Islet precursor cell (in vitro differentiated cells): ENCODE data around the gene HNF1B.
A peak's percentile ranks its signal among the peaks of the same experiment; 100 is the strongest.

Experiments
- DNase-seq: peaks from one replicate; pipeline ENCODE4 v3.0.0-alpha.2; 2018

The HNF1B gene

DNA sequence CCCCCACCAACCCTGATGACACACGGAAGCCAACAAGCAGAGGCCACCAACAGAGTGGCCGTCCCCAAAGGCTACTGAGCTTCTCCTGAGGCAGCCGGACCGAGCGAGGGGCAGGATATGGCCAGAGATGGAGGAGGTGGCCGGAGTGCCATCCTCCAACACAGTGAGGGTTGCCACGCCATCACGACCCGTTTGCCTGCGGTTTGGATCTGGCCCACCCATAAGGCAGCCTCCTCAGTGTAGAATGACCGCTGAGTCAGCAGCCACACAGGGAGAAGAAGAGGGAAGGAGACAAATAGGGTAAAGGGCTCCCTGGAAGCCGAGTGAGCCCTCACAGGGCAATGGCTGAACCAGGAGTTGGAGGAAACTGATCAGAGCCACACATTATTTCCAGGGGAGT lies 13.8 kb downstream of the HNF1B start:
- DNase-seq = no peak

DNA sequence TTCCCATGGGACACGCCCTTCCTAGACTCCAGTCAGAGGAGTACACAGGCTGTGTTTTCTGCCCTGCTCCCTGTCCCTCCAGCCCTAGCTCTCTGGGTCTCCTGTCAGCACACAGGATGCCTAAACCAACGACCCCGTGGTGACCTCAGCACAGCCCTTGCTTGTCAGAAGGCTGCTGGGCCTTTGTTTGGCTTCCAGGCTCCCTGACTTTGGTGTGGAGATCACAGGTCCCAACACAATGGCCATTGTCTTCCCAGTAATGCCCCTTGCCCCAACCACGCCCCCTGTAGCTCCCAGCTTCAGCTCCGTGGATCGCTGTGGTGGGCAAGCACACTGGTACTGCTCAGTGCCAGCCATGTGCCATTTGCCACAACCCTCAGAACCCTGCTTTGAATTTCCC lies 15.0 kb downstream of the HNF1B start:
- no peak for DNase-seq

- DNase-seq = no peak
Measured at GRCh38 chr17:37726891-37727675, 17.8 kb downstream of the HNF1B start.

DNA sequence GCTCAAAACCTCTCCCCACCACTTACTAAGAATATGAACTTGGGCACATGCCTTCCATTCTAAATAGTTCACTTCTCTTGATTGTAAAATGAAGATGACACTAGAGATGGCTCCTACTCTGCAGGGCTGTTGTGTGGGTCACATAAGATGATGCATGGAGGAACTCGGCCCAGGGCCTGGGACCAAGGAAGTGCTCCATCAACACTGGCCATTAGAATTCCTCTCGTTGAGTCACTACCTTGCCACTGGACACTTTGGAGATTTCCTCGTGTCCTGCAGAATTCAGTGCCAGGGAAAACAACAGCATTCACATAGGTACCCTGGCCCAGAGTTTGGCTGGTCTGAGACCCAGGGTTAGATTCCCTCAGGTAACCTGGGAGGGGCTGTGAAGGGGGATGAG lies 18.6 kb downstream of the HNF1B start:
- DNase-seq = no peak

DNA sequence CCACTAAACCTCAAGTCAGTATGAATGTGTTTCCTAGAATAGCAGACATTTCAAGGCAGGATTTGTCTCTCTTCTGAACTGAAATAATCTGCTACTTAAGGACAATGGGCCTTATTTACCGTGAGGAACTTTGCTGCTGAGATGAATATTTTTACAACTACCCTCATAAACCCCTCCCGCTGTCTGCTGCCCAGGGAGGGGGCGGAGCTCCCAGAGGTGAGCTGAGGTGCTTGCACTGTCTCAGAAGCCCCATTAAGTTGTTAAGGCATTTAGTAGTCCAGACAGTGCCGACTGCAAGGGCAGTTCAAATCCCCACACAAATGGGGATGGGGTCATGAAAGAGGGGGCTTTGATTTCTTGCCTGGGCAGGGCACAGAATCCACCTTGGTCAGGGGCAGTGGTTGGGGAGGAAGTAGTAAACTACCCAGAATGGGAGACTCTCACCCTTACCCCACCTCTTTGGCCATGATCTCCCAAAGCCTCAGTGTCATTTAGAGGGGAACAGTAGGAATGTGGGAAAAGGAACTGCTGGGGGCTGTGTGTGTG lies 19.2 kb downstream of the HNF1B start:
- no peak for DNase-seq

- no peak for DNase-seq
Measured at GRCh38 chr17:37725021-37725595, 19.8 kb downstream of the HNF1B start.

- DNase-seq = no peak
Measured at GRCh38 chr17:37720989-37721388, 23.9 kb downstream of the HNF1B start.

DNA sequence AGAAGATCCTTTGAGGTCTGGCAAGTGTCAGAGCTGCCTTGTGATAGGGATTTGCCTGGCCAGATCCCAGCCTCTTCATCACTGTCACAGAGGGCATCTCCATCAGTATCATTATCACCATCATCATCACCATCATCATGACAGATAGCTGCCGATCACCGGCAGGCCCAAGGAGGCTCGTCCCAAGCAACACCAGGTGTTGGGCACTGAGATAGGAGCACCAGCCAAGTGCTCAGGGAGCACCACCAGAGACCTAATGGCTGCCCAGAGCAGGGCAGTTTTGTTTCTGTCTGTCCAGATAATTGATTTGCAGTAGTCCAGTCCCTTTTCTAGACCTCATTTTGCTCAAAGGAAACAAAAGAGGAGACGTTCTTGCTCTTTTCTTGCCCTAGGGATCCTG lies 25.0 kb downstream of the HNF1B start:
- no peak for DNase-seq

DNA sequence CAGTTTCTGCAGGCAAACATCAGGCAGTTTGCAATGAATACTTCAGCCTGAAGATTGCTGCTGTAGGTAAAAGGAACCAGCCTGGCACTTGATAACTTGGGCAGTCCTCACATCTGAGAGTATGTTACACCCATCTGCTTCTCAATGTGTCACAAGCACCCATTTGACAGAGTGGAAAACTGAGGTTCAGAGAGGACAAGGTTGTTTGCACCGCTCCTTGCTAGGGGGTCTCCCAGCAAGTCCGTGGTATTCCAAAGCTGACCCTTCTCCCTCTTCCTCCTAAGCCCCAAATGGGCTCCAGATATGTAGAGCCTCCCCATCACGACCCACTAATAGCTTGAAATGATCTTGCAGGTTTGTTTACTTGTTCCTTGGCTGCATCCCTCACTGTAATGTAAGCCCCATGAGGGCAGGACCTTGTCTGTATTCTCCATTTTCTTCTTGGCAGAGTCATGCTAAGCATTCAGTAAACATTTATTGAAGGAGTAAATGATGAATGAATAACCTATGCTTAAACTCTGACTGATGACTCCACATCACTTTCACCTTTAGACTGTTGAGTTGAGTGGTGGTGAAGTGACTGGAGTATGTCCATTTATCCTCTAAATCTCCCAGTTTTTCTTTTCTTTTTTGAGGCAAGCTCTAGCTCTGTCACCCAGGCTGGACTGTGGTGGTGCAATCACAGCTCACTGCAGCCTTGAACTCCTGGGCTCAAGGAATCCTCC lies 26.4 kb downstream of the HNF1B start:
- no peak for DNase-seq

DNA sequence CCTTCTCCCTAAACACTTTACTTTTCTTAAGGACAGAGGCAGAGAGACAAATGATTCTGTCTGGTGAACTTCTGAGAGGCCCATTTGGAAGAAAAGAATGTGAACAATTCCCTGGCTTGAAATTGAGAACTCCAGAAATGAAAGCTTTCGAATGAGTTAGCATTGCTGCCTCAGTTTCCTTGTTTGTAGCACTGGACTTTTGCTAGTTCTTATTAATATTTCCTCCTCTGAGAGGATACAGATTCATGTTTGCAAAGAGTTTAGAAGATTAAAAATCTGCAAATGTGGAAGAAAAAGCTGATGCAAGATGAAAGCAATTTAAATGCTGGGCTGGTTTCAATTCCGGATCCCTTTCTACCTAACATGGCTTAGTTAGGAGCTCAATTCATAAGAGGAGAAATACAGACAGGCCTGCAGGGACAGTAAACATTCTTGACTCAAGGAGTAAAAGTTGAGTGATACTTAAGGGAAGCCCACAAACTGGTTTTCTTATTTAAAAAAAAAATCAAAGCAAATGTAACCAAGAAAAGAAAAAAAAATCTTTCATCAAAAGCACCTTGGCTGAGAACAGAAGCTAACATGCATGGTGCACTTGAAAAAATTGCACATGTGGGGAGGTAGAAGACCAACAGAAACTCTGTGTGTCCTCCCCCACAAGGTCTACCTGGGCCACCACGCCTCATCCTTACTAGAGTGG lies 27.1 kb downstream of the HNF1B start:
- no peak for DNase-seq

GRCh38 chr17:37714897-37715296 lies 30.0 kb downstream of the HNF1B start:
- peak; percentile 79 for DNase-seq

GRCh38 chr17:37713624-37714023 lies 31.2 kb downstream of the HNF1B start:
- no peak for DNase-seq

- DNase-seq = no peak
Measured at GRCh38 chr17:37713028-37713431, 31.8 kb downstream of the HNF1B start.

- DNase-seq = no peak
Measured at GRCh38 chr17:37711113-37711512, 33.7 kb downstream of the HNF1B start.

GRCh38 chr17:37710344-37710886 lies 34.4 kb downstream of the HNF1B start:
- DNase-seq = peak; percentile 96

DNA sequence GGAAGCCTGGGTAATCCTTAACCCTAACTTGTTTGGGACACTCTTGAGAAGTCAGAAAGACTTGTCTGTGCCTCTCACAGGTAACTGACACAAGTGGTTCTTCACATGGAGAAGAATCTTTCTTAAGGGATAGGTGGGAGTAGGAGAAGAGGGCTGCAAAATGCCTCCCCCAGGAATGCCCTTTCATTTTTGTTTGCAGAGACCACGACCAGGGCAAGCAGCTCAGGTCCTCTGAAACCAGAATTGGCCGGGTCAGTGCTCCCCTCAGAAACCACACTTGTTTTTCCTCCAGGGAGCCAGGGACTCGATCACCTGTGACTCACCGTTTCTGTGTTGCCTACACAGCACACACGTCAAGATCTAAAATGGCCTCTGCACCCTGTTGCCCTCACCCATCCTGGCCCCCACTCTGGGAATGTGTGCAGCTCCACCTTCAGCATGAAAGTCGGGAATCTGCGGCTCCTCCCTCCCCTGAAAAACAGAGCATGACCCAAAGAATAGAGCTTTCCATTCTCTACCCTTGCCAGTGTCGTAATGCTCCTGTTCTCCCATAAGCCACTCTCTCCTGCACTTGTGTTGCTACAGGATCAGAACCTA lies 36.1 kb downstream of the HNF1B start:
- DNase-seq = peak; percentile 83

GRCh38 chr17:37708008-37708615 lies 36.7 kb downstream of the HNF1B start:
- no peak for DNase-seq

DNA sequence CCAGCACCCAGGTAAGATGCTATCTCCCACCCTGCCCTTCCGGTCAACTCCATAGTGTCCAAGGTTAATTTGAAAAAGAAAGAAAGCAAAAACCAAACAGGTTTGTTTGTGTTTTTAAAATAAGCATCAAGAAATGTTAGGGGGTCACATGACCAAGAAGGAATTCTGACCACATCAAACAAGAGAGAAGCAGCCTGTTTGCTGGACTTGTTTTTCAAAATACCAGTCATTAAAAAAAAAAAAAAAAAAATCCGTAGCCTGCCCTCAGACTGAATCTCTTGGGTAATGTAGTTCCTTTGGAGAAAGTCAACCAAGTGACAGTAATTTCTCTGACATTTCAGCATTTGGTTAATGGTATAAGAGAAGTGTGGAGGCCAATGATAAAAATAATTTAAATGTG lies 38.4 kb downstream of the HNF1B start:
- DNase-seq = no peak

GRCh38 chr17:37702598-37702997 lies 42.3 kb downstream of the HNF1B start:
- DNase-seq = no peak

DNA sequence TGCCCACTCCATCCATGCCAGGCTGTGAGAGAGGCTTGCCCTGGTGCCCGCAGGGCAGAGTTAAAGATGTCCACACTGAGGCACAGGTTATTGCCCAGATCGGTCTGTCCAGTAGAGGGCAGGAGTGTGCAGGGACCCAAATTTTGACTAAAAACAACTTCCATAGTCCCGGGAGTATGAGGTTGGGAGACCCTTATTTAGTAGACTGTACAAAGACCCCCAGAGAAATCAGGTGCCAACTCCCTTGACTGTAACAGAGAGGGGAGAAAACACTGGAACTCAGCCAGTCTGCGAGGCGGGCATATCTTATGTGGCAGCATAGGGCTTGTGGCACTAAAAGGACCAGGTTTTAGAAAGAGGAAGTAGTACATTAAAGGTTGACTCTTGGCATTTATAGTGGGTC lies 43.4 kb downstream of the HNF1B start:
- DNase-seq = no peak

DNA sequence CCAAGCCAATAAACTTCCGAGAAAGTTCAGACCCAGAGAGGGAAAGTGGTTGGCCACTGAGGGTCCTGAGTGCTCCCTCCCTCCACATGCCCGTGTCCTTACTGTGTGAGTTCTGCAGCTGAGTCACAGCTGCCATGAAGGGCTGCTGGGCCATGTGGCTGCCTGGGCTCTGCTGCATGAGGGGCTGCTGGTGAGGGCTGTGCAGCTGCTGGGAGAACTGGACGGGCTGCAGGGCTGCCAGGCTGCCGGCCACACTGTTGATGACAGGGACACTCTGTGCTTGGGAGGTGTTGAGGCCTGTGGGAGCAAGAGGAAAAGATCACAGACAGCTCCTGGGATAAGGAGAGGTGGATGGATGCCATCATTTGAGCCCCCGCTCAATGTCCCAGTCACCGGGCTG lies 44.0 kb downstream of the HNF1B start:
- peak; percentile 79 for DNase-seq
